Activated naive CD4-positive, alpha-beta T cell treated with anti-CD3 and anti-CD28 coated beads, Interleukin-2, amount 50 U/mL, for 72 hours (primary cell): ENCODE results near the gene TRIM42. TPM values are rescaled to one million over a fixed set of nuclear protein-coding genes. Genes with fewer than 3 reads are reported as not detected.

Source experiments
- ATAC-seq, 2 donors: fragments of 150-1000 bp; cut with Tn5 transposase; 2 replicates each; pipeline ENCODE4 v1.10.0; 2021; ENCODE audit warnings: mild to moderate bottlenecking in 2 of 2, moderate library complexity in 2 of 2
- DNase-seq, 2 donors: peaks; one replicate each; pipeline ENCODE4 v3.0.0; 2021 to 2022; ENCODE audit warnings: low spot score in 2 of 2
- H3K27ac Mint-ChIP-seq, 2 donors: one replicate each; pipeline ENCODE4 v1.8.0; 2022; ENCODE audit warnings: mild to moderate bottlenecking in 2 of 2, mixed read lengths in 2 of 2
- H3K36me3 Mint-ChIP-seq, 2 donors: one replicate each; pipeline ENCODE4 v1.8.0; 2022; ENCODE audit warnings: mixed read lengths in 2 of 2
- H3K9me3 Mint-ChIP-seq, 2 donors: one replicate each; pipeline ENCODE4 v1.8.0; 2022; ENCODE audit warnings: mixed read lengths in 2 of 2
- total RNA-seq, 2 donors: library from RNA; stranded (reverse); gene quantifications; one replicate each; pipeline ENCODE4 v1.2.3, GENCODE V29; 2022

The TRIM42 gene
- total RNA-seq, 2 donors from 2014 or later: not detected

DNA sequence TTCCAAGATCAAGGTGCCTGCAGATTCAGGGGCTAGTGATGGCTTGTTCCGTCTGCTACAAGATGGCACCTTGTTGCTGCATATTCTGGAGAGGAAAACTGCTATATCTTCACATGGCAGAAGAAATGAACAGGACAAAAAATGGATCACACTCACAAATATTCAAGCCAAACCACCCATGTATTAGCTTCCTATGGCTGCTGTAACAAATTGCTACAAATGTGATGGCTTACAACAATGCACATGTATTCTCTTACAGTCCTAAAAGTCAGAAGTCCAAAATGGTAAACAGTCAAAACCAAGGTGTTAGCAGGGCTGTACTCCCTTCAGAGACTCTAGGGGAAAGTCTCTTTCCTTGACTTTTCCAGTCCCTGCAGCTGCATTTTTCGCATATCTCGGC is 55.8 kb downstream of the TRIM42 start:
- no peak for DNase-seq
- no peaks in the 10 kb centered on the region for H3K36me3 Mint-ChIP-seq
- H3K9me3 Mint-ChIP-seq: peaks cover 0 to 4% of the 10 kb centered on the region in 2 donors
- no peak for ATAC-seq
- H3K27ac Mint-ChIP-seq: no peak overlapping the region

DNA sequence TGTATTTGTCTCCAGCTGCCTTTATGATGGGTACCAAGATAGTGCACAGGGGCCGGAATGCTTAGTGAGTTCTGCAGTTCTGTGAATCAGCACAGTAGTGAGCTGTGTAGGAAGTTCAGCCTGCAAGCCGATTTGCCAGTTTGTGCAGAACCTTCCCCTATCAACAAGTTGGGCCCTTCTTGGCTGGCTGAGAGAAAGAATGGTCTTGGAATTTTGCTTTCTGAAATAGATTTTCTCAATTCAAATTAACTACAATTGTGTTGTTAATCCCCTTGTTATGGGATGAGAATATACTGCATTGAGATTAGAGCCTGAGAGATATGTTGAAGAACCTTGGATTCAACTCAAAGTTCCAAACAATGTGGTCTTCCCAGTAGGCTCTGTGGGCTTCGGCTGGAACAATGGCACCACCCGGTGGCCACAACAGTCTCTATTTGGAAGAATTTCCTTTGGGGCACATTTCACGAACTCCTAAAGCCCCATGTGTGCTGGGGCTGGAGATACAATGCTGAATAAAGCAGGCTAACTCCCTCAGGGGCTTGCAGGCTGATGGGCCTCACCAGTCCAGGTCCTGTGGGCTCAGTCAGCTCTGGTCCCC is 59.1 kb downstream of the TRIM42 start:
- ATAC-seq (no peak), DNase-seq (no peak)
- no peak overlapping the region for H3K27ac Mint-ChIP-seq

GRCh38 chr3:140742116-140742515 is 64.3 kb downstream of the TRIM42 start:
- no peak for DNase-seq
- no peak for ATAC-seq
- Mint-ChIP-seq H3K27ac (no peak overlapping the region), H3K9me3 (no peaks in the 10 kb centered on the region), H3K36me3 (no peaks in the 10 kb centered on the region)

More for the DNA sequence above, 59.1 kb downstream of the TRIM42 start:
- no peaks in the 10 kb centered on the region for H3K36me3 Mint-ChIP-seq
- peaks cover 0 to 4% of the 10 kb centered on the region in 2 donors for H3K9me3 Mint-ChIP-seq

GRCh38 chr3:140748171-140748570 is 70.3 kb downstream of the TRIM42 start:
- Mint-ChIP-seq H3K36me3 (no peaks in the 10 kb centered on the region), H3K9me3 (peaks cover 0 to 4% of the 10 kb centered on the region in 2 donors), H3K27ac (no peak overlapping the region)
- no peak for ATAC-seq
- no peak for DNase-seq

- ATAC-seq: no peak
- Mint-ChIP-seq H3K9me3 (peaks cover 0 to 4% of the 10 kb centered on the region in 2 donors), H3K27ac (no peak overlapping the region), H3K36me3 (no peaks in the 10 kb centered on the region)
- DNase-seq: no peak
Measured at GRCh38 chr3:140748903-140749302, 71.0 kb downstream of the TRIM42 start.
